ENCODE data around the gene PCIF1.
"Not testable (repeated sequence)": the region's sequence is repeated elsewhere in the genome, so short reads cannot be mapped to it uniquely, and the experiment has no call there.

The PCIF1 gene

GRCh38 chr20:45897289-45897688, 37.2 kb upstream of the PCIF1 start:
- H3K4me3 ChIP-seq (ENCODE audit: low read depth, low read length): no peak overlapping the region
- DNase-seq (ENCODE audit: low read depth): no peak
- TF ChIP-seq CTCF (IDR thresholded peaks at IDR 0.05; ENCODE audit: control insufficient read depth, extremely low read depth, insufficient read depth): no peak

GRCh38 chr20:45897692-45898091, 36.8 kb upstream of the PCIF1 start:
- TF ChIP-seq CTCF (IDR thresholded peaks at IDR 0.05; ENCODE audit: control insufficient read depth, extremely low read depth, insufficient read depth): no peak
- no peak for DNase-seq (ENCODE audit: low read depth)
- H3K4me3 ChIP-seq (ENCODE audit: low read depth, low read length): no peak overlapping the region

GRCh38 chr20:45898285-45898684, 36.2 kb upstream of the PCIF1 start:
- DNase-seq (ENCODE audit: low read depth): no peak
- no peak for TF ChIP-seq CTCF (IDR thresholded peaks at IDR 0.05; ENCODE audit: control insufficient read depth, extremely low read depth, insufficient read depth)
- H3K4me3 ChIP-seq (ENCODE audit: low read depth, low read length): no peak overlapping the region

GRCh38 chr20:45899046-45899835, 35.2 kb upstream of the PCIF1 start:
- DNase-seq (ENCODE audit: low read depth): no peak
- no peak overlapping the region for H3K4me3 ChIP-seq (ENCODE audit: low read depth, low read length)
- no peak for TF ChIP-seq CTCF (IDR thresholded peaks at IDR 0.05; ENCODE audit: control insufficient read depth, extremely low read depth, insufficient read depth)

GRCh38 chr20:45901332-45901731, 33.2 kb upstream of the PCIF1 start:
- H3K4me3 ChIP-seq (ENCODE audit: low read depth, low read length); DNase-seq (ENCODE audit: low read depth): not testable (repeated sequence)

GRCh38 chr20:45902199-45902701, 32.2 kb upstream of the PCIF1 start:
- no peak overlapping the region for H3K4me3 ChIP-seq (ENCODE audit: low read depth, low read length)
- no peak for DNase-seq (ENCODE audit: low read depth)
- no peak for TF ChIP-seq CTCF (IDR thresholded peaks at IDR 0.05; ENCODE audit: control insufficient read depth, extremely low read depth, insufficient read depth)

- no peak for DNase-seq (ENCODE audit: low read depth)
- no peak overlapping the region for H3K4me3 ChIP-seq (ENCODE audit: low read depth, low read length)
- no peak for TF ChIP-seq CTCF (IDR thresholded peaks at IDR 0.05; ENCODE audit: control insufficient read depth, extremely low read depth, insufficient read depth)
Observed at GRCh38 chr20:45904583-45905504, 29.6 kb upstream of the PCIF1 start.
